Testis (tissue), 2 donors: ENCODE measurements around the gene PRR23A.

Experiments used
- CTCF ChIP-seq, 3 experiments: fragments of 450-650 bp in 2 of 3; fragments of 200-600 bp in 1 of 3; sonication (generic) in 1 of 3; IDR thresholded peaks; one replicate each; pipeline ENCODE4 v1.5.1; 2016 to 2019; ENCODE audit warnings: antibody characterized with exemption in 3 of 3, mild to moderate bottlenecking in 2 of 3, moderate library complexity in 1 of 3
- POLR2A ChIP-seq: fragments of 450-650 bp; IDR thresholded peaks from one replicate; pipeline ENCODE4 v1.6.1; 2017; ENCODE audit warnings: antibody characterized with exemption, mild to moderate bottlenecking, moderate library complexity

GRCh38 chr3:139044366-139045210 lies 38.5 kb upstream of the PRR23A start, which contains the start of gene PRR23C:
- peak in 2 of 3 experiments; percentile 35 to 46 for TF ChIP-seq CTCF (IDR thresholded peaks at IDR 0.05)
- TF ChIP-seq POLR2A = no peak
